ENCODE data around the gene PHACTR3.

PHACTR3 gene

DNA sequence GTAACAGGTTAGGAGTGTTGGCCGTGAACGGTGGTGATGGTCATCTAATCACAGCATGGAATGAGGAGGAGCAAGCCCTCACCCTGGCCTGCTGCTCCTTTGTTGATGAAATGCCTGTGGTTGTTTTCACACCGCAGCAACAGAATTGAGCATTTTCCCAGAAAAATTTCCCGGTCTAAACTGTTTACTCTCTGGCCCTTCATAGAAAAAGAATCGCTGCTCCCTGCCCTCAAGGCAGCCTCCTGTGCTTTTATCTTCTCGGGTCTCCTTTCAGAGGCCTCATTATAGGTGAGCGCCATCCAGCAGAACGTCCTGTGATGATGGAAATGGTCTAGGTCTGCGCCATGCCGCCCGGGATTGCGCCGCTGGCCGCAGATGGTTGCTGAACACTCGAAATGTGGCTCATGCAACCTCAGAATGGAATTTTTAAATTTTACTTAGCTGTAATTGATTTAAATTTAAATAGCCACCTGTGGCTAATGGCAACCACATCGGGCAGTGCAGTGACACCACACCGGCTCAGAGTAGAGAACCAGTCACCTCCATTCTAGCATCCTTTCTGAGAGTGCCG, 30.2 kb downstream of the PHACTR3 start:
- Histone ChIP-seq H3K27ac (ENCODE audit: low read depth, low read length) (no peak overlapping the region), H3K36me3 (ENCODE audit: control insufficient read depth, low read length) (no peaks in the 10 kb centered on the region), H3K79me2 (ENCODE audit: control insufficient read depth, low read length) (no peaks in the 10 kb centered on the region), H3K4me1 (ENCODE audit: control insufficient read depth, low read length) (no peaks in the 10 kb centered on the region), H4K20me1 (ENCODE audit: control insufficient read depth, insufficient read depth, low read depth, low read length) (no peaks in the 10 kb centered on the region), H3K27me3 (ENCODE audit: control insufficient read depth, low read length) (no peaks in the 10 kb centered on the region), H3K4me3 (ENCODE audit: low read length) (no peak overlapping the region), H3K4me2 (ENCODE audit: low read length) (no peak overlapping the region), H3K9me2 (replicated peaks; ENCODE audit: control insufficient read depth, low read length) (no peaks in the 10 kb centered on the region), H3F3A (ENCODE audit: control insufficient read depth, insufficient read depth) (no peaks in the 10 kb centered on the region), H3K9me3 (ENCODE audit: control insufficient read depth, insufficient read depth, low read length) (no peaks in the 10 kb centered on the region)
- TF ChIP-seq EZH2phosphoT487 (IDR thresholded peaks at IDR 0.05; ENCODE audit: borderline replicate concordance, low read length): no peak
- TF ChIP-seq, protein P1, sequence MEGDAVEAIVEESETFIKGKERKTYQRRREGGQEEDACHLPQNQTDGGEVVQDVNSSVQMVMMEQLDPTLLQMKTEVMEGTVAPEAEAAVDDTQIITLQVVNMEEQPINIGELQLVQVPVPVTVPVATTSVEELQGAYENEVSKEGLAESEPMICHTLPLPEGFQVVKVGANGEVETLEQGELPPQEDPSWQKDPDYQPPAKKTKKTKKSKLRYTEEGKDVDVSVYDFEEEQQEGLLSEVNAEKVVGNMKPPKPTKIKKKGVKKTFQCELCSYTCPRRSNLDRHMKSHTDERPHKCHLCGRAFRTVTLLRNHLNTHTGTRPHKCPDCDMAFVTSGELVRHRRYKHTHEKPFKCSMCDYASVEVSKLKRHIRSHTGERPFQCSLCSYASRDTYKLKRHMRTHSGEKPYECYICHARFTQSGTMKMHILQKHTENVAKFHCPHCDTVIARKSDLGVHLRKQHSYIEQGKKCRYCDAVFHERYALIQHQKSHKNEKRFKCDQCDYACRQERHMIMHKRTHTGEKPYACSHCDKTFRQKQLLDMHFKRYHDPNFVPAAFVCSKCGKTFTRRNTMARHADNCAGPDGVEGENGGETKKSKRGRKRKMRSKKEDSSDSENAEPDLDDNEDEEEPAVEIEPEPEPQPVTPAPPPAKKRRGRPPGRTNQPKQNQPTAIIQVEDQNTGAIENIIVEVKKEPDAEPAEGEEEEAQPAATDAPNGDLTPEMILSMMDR (IDR thresholded peaks at IDR 0.05; ENCODE audit: low read depth, low read length, poor library complexity, severe bottlenecking): no peak

DNA sequence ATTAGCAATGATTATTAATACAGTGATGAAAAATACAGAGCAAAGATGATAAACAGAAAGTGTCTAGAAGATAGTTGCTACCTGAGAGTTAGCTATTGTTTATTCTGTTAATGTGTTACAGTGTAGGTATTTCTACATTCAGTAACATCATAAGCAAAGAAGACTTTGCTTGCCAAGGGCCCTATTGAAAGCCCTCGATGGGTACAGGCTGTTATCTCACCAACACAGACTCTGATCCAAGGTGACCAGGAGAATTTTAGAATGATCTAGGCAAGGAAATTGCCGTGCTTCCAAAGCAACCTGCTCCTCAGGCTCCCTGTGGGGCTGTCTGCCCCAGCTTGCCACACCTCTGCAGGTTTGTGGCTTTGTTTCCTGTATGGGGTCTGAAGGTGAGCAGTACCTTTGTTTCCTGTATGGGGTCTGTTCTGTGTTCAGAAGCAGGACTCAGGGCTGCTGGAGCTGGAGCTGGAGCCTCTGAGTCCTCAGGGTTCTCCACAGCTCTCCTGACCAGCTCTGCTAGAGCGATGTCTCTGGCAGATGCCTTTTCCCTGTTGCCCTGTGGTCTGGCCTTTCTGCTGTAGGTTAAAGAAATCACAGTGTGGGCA, 32.5 kb downstream of the PHACTR3 start:
- Histone ChIP-seq H3K79me2 (ENCODE audit: control insufficient read depth, low read length) (no peaks in the 10 kb centered on the region), H3K4me1 (ENCODE audit: control insufficient read depth, low read length) (no peaks in the 10 kb centered on the region), H3K4me3 (ENCODE audit: low read length) (no peak overlapping the region), H3K27ac (ENCODE audit: low read depth, low read length) (no peak overlapping the region), H3K4me2 (ENCODE audit: low read length) (no peak overlapping the region), H3K9me3 (ENCODE audit: control insufficient read depth, insufficient read depth, low read length) (no peaks in the 10 kb centered on the region), H4K20me1 (ENCODE audit: control insufficient read depth, insufficient read depth, low read depth, low read length) (no peaks in the 10 kb centered on the region), H3K36me3 (ENCODE audit: control insufficient read depth, low read length) (no peaks in the 10 kb centered on the region), H3K9me2 (replicated peaks; ENCODE audit: control insufficient read depth, low read length) (no peaks in the 10 kb centered on the region), H3F3A (ENCODE audit: control insufficient read depth, insufficient read depth) (no peaks in the 10 kb centered on the region), H3K27me3 (ENCODE audit: control insufficient read depth, low read length) (no peaks in the 10 kb centered on the region)
- no peak for TF ChIP-seq EZH2phosphoT487 (IDR thresholded peaks at IDR 0.05; ENCODE audit: borderline replicate concordance, low read length)
- TF ChIP-seq, protein P1 (IDR thresholded peaks at IDR 0.05; ENCODE audit: low read depth, low read length, poor library complexity, severe bottlenecking): no peak

DNA sequence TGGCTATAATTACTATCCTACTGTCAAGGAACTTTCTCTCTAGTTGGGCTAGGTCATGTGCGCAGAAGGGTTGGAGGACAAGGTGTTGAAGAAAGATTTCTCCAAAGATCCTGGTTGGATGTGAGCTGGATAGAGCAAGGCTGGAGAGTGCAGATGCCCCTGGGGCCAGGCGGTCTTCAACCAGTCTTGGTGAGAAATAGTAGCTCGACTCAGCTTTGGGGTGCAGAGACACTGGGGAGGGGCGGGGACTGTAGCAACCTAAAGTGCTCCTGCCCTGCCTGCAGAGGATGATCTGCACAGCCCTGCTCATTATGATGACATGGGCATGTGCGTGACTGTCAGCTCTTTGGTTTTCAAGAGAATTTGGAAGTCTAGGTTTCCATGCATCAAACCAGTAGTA, 35.9 kb downstream of the PHACTR3 start:
- no peaks in the 10 kb centered on the region for H3K36me3 ChIP-seq (ENCODE audit: control insufficient read depth, low read length)
- H4K20me1 ChIP-seq (ENCODE audit: control insufficient read depth, insufficient read depth, low read depth, low read length): no peaks in the 10 kb centered on the region
- H3K27me3 ChIP-seq (ENCODE audit: control insufficient read depth, low read length): no peaks in the 10 kb centered on the region
- no peak overlapping the region for H3K4me3 ChIP-seq (ENCODE audit: low read length)
- H3K9me3 ChIP-seq (ENCODE audit: control insufficient read depth, insufficient read depth, low read length): no peaks in the 10 kb centered on the region
- H3K27ac ChIP-seq (ENCODE audit: low read depth, low read length): no peak overlapping the region
- H3K4me2 ChIP-seq (ENCODE audit: low read length): no peak overlapping the region
- H3K9me2 ChIP-seq (replicated peaks; ENCODE audit: control insufficient read depth, low read length): no peaks in the 10 kb centered on the region
- no peaks in the 10 kb centered on the region for H3K79me2 ChIP-seq (ENCODE audit: control insufficient read depth, low read length)
- H3K4me1 ChIP-seq (ENCODE audit: control insufficient read depth, low read length): no peaks in the 10 kb centered on the region
- TF ChIP-seq, protein P1 (IDR thresholded peaks at IDR 0.05; ENCODE audit: low read depth, low read length, poor library complexity, severe bottlenecking): no peak
- no peak for TF ChIP-seq EZH2phosphoT487 (IDR thresholded peaks at IDR 0.05; ENCODE audit: borderline replicate concordance, low read length)
- no peaks in the 10 kb centered on the region for H3F3A ChIP-seq (ENCODE audit: control insufficient read depth, insufficient read depth)
